Left lung (tissue), 10 donors: ENCODE measurements around the gene GABPB1. TPM values are rescaled to one million over a fixed set of nuclear protein-coding genes. Genes with fewer than 3 reads are reported as not detected.

Experiments used
- ATAC-seq: fragments of 200-7000 bp; cut with Tn5 transposase; one replicate; pipeline ENCODE4 v1.9.1; 2020; ENCODE audit warnings: moderate library complexity
- DNase-seq, 4 donors: peaks; one replicate each; pipeline ENCODE4 v3.0.0-alpha.2; 2013 to 2020
- H3K27ac ChIP-seq, 2 donors: fragments of 200-600 bp; sonication (generic) in 1 of 2; one replicate each; pipeline versions ENCODE4 v1.5.0 to v1.8.0; 2020 to 2021
- H3K27me3 ChIP-seq, 2 donors: fragments of 200-600 bp; sonication (generic) in 1 of 2; one replicate each; pipeline versions ENCODE4 v1.5.0 to v1.8.0; 2020 to 2021
- H3K36me3 ChIP-seq, 2 donors: fragments of 200-600 bp; sonication (generic) in 1 of 2; one replicate each; pipeline versions ENCODE4 v1.5.0 to v1.8.0; 2020 to 2021
- H3K4me1 ChIP-seq, 2 donors: fragments of 200-600 bp; one replicate each; pipeline ENCODE4 v1.8.0; 2021
- H3K4me3 ChIP-seq, 2 donors: fragments of 200-600 bp; sonication (generic) in 1 of 2; one replicate each; pipeline versions ENCODE4 v1.5.0 to v1.8.0; 2020 to 2021; ENCODE audit warnings: mild to moderate bottlenecking in 1 of 2
- H3K9me3 ChIP-seq, 2 donors: fragments of 200-600 bp; sonication (generic) in 1 of 2; one replicate each; pipeline versions ENCODE4 v1.5.0 to v1.8.0; 2020 to 2021
- intact Hi-C, 2 donors: fragments of 100-400 bp; cut with DNase I; formaldehyde crosslinking; loops; one replicate each; pipeline versions ENCODE4 v1.11.2 to v1.14.2; 2022
- polyA plus RNA-seq, 6 donors: library from polyadenylated mRNA; unstranded; fragments of 120-200 nt; gene quantifications; one replicate each; pipeline ENCODE4 v1.2.1, GENCODE V29; 2013; ENCODE audit not compliant: insufficient read length in 6 of 6
- total RNA-seq, 2 donors: library from RNA; stranded (reverse); fragmentation: NEBNext Ultra II Directional; extraction: Animal tissue kit (Norgen Biotek cat#: 25700); gene quantifications; one replicate each; pipeline ENCODE4 v1.2.1, GENCODE V29; 2021
- TF ChIP-seq, protein P1 (sequence below), 2 donors: fragments of 200-600 bp; sonication (generic) in 1 of 2; IDR thresholded peaks; one replicate each; pipeline versions ENCODE4 v1.5.0 to v1.8.0; 2021; ENCODE audit warnings: antibody characterized with exemption in 2 of 2
- donor health status: DM: no; HTN: yes; CAD: no.
- donor health status: DM: no; HTN: no; CAD: no.

GABPB1 gene
- total and polyA plus RNA-seq, 8 donors, result 17.8 to 40.0 (median 36.7) TPM

DNA sequence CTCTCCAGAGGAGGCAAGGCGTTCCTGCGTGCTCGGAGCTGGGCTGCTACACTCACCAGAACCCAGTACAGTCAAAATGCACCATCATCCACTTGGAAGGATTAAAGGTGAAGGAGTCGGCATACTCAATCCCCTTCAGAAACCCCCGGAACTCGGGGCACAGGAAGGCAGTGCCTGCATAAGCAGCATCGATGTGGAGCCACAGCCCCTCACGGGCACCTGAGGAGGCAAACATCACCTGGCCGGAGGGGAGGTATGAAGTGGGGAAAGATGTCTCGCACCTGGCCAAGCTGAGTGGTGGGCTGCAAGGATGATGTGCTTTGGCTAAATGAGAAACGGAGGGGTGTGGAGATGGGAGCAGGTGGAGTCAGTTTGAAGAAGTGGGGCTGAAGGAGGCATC lies 102.4 kb downstream of the GABPB1 start:
- Histone ChIP-seq H3K4me3 (no peak overlapping the region), H3K27me3 (no peaks in the 10 kb centered on the region), H3K4me1 (peaks cover 0 to 17% of the 10 kb centered on the region in 2 donors), H3K9me3 (no peaks in the 10 kb centered on the region), H3K27ac (no peak overlapping the region), H3K36me3 (no peaks in the 10 kb centered on the region)
- TF ChIP-seq, protein P1, sequence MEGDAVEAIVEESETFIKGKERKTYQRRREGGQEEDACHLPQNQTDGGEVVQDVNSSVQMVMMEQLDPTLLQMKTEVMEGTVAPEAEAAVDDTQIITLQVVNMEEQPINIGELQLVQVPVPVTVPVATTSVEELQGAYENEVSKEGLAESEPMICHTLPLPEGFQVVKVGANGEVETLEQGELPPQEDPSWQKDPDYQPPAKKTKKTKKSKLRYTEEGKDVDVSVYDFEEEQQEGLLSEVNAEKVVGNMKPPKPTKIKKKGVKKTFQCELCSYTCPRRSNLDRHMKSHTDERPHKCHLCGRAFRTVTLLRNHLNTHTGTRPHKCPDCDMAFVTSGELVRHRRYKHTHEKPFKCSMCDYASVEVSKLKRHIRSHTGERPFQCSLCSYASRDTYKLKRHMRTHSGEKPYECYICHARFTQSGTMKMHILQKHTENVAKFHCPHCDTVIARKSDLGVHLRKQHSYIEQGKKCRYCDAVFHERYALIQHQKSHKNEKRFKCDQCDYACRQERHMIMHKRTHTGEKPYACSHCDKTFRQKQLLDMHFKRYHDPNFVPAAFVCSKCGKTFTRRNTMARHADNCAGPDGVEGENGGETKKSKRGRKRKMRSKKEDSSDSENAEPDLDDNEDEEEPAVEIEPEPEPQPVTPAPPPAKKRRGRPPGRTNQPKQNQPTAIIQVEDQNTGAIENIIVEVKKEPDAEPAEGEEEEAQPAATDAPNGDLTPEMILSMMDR (IDR thresholded peaks at IDR 0.05), result no peak
- DNase-seq (no peak), ATAC-seq (no peak)
- intact Hi-C loops, result no loop called here

DNA sequence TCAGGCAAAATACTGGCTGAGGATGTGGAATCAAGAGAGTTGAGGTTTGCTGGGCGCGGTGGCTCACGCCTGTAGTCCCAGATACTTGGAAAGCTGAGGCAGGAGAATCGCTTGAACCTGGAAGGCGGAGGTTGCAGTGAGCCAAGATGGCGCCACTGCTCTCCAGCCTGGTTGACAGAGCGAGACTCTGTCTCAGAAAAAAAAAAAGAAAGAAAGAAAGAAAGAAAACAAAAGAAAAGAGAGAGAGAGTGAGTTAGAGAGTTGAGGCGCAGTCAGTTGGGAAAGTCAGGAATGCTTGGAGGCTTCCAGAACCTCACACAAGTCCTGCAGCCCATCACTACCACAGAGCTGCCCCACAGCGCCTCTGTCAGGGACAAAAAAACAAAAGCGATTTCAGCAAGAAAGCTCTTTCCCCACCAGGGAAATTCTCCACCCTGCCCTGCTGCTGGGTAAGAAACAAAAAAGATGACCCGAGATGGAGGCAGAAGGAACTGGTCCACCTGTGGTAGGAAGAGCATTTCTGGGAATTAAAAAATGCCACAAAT lies 103.3 kb downstream of the GABPB1 start:
- no peaks in the 10 kb centered on the region for H3K27me3 ChIP-seq
- H3K9me3 ChIP-seq, result no peaks in the 10 kb centered on the region
- intact Hi-C loops, result no loop called here
- H3K36me3 ChIP-seq, result no peaks in the 10 kb centered on the region
- no peak for ATAC-seq
- H3K27ac ChIP-seq, result no peak overlapping the region
- no peak for DNase-seq
- no peak overlapping the region for H3K4me3 ChIP-seq
- TF ChIP-seq, protein P1 (IDR thresholded peaks at IDR 0.05), result no peak
- H3K4me1 ChIP-seq, result peaks cover 0 to 18% of the 10 kb centered on the region in 2 donors

DNA sequence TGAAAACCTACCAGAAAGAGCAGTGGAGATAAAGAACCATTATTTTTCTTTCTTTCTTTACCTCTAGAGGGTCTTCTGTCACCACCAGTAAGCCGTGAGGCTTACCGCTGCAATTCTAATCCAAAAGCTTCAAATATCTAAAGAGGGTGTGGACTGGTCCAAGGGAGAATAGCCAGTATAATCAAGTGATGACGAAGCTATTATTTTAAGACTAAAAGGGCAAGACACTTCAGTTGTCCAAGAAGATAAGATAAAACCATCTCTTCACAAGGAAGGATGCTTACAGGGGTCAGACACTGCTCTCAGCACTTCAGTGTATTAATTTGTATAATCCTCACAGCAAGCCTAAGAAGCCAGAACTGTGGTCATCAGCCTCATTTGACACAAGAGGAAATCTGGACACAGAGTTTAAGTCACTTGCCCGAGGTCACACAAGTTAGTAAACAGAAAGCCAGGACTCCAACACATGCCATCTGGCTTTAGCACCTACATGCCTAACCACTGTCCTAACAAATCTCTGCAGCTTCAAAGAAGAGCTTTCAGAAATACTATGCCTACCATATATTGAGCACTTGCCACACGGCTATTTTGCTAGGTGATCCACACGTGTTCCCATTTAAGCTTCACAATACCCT lies 104.1 kb downstream of the GABPB1 start:
- TF ChIP-seq, protein P1 (IDR thresholded peaks at IDR 0.05), result no peak
- Histone ChIP-seq H3K4me1 (peaks cover 0 to 16% of the 10 kb centered on the region in 2 donors), H3K9me3 (no peaks in the 10 kb centered on the region), H3K27me3 (no peaks in the 10 kb centered on the region), H3K36me3 (no peaks in the 10 kb centered on the region), H3K27ac (no peak overlapping the region), H3K4me3 (no peak overlapping the region)
- intact Hi-C loops, result no loop called here
- ATAC-seq, result no peak
- no peak for DNase-seq

DNA sequence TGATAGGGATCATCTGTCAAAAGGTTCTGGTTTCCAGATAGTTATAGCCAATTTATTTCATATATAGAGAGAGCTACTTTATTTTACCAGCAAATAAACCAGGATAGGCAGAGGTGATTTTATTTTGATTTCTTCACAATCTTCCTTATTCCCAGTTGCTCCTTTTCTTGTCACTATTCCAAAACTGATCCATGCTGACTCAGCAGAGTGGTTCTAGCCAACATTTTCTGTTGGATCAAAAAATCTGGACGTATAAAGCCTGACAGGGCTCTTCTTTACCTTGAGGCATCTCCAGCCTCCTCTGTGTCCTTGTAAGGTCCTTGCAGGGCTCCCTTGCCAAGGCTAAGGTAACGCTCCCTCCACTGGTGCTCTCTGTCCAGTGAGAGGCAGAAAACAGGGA lies 105.3 kb downstream of the GABPB1 start:
- Histone ChIP-seq H3K4me3 (no peak overlapping the region), H3K4me1 (peaks cover 0 to 16% of the 10 kb centered on the region in 2 donors), H3K27ac (no peak overlapping the region), H3K9me3 (no peaks in the 10 kb centered on the region), H3K27me3 (no peaks in the 10 kb centered on the region), H3K36me3 (no peaks in the 10 kb centered on the region)
- ATAC-seq (no peak), DNase-seq (no peak)
- intact Hi-C loops, result no loop called here
- TF ChIP-seq, protein P1 (IDR thresholded peaks at IDR 0.05), result no peak

DNA sequence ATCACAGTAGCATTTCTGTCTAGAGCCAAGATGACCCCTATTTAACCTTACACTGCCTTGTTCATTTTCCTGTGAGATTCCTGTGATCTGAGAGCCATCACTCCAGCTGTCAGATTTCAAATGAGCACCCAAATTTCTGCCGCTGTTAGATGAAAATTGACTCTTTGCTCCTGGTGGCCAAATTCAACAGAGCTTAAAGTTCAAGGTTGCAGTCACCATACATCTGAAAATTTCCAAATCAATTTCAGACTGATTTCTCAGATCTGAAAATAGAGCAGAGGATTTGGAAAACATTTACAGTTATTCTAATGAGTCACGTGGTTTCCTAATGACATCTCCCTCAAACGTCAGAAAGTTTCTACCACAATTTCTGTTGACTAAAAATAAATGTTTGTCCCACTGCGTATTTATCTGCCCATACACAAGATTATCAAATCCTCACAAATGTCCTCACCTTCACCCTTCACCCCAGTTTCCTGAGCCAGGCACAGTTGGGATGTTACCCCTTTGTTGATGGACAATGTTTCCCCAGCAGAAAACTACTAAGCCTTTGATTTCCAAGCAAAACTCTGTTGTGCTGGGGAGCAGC lies 105.9 kb downstream of the GABPB1 start:
- H3K36me3 ChIP-seq, result no peaks in the 10 kb centered on the region
- TF ChIP-seq, protein P1 (IDR thresholded peaks at IDR 0.05), result no peak
- H3K27ac ChIP-seq, result no peak overlapping the region
- H3K4me3 ChIP-seq, result no peak overlapping the region
- peaks cover 0 to 16% of the 10 kb centered on the region in 2 donors for H3K4me1 ChIP-seq
- no peaks in the 10 kb centered on the region for H3K27me3 ChIP-seq
- intact Hi-C loops, result no loop called here
- no peaks in the 10 kb centered on the region for H3K9me3 ChIP-seq
- DNase-seq (no peak), ATAC-seq (no peak)
